ENCODE results near the gene HS6ST1.
A peak's percentile ranks its signal among the peaks of the same experiment; 100 is the strongest.

The HS6ST1 gene

GRCh38 chr2:128347701-128348539, 29.3 kb upstream of the HS6ST1 start:
- DNase-seq: no peak

GRCh38 chr2:128347171-128347558, 28.5 kb upstream of the HS6ST1 start:
- no peak for DNase-seq

GRCh38 chr2:128346291-128347170, 27.9 kb upstream of the HS6ST1 start:
- DNase-seq: no peak

GRCh38 chr2:128345436-128346165, 26.9 kb upstream of the HS6ST1 start:
- no peak for DNase-seq

- no peak for DNase-seq
These were observed 25.4 kb upstream of the HS6ST1 start for GRCh38 chr2:128344101-128344500.

- DNase-seq: no peak
These were observed 24.8 kb upstream of the HS6ST1 start for GRCh38 chr2:128343459-128343858.

GRCh38 chr2:128342550-128342949, 23.9 kb upstream of the HS6ST1 start:
- DNase-seq: no peak

GRCh38 chr2:128341621-128342020, 23.0 kb upstream of the HS6ST1 start:
- no peak for DNase-seq

- no peak for DNase-seq
These were observed 13.5 kb upstream of the HS6ST1 start for GRCh38 chr2:128332091-128332634.

- DNase-seq: no peak
These were observed 11.9 kb upstream of the HS6ST1 start for GRCh38 chr2:128330583-128330982.

GRCh38 chr2:128329607-128330006, 10.9 kb upstream of the HS6ST1 start:
- DNase-seq: peak; percentile 3

- peak; percentile 2 for DNase-seq
These were observed 8.7 kb upstream of the HS6ST1 start for GRCh38 chr2:128327180-128327964.

GRCh38 chr2:128326346-128326745, 7.7 kb upstream of the HS6ST1 start:
- DNase-seq: no peak

GRCh38 chr2:128325611-128326181, 7.0 kb upstream of the HS6ST1 start:
- no peak for DNase-seq

GRCh38 chr2:128324897-128325410, 6.3 kb upstream of the HS6ST1 start:
- DNase-seq: no peak

- peak; percentile 3 for DNase-seq
These were observed 5.6 kb upstream of the HS6ST1 start for GRCh38 chr2:128324008-128324896.

GRCh38 chr2:128323555-128323931, 4.9 kb upstream of the HS6ST1 start:
- no peak for DNase-seq

GRCh38 chr2:128322715-128323554, 4.3 kb upstream of the HS6ST1 start:
- DNase-seq: peak; percentile 3

Data from stimulated activated CD4-positive, alpha-beta T cell treated with anti-CD3 and anti-CD28 coated beads, Interleukin-4, amount 100 ng/mL, for 24 hours (primary cell).